NCI-H1930 (cell line): Measurements from ENCODE around the gene KIF26B.

Source experiments
- DNase-seq, 2 experiments: peaks; one replicate each; lab custom pipeline; 2025; lab: John Stamatoyannopoulos, UW

KIF26B gene

GRCh38 chr1:245209658-245210435, 55.1 kb downstream of the KIF26B start:
- DNase-seq = no peak

DNA sequence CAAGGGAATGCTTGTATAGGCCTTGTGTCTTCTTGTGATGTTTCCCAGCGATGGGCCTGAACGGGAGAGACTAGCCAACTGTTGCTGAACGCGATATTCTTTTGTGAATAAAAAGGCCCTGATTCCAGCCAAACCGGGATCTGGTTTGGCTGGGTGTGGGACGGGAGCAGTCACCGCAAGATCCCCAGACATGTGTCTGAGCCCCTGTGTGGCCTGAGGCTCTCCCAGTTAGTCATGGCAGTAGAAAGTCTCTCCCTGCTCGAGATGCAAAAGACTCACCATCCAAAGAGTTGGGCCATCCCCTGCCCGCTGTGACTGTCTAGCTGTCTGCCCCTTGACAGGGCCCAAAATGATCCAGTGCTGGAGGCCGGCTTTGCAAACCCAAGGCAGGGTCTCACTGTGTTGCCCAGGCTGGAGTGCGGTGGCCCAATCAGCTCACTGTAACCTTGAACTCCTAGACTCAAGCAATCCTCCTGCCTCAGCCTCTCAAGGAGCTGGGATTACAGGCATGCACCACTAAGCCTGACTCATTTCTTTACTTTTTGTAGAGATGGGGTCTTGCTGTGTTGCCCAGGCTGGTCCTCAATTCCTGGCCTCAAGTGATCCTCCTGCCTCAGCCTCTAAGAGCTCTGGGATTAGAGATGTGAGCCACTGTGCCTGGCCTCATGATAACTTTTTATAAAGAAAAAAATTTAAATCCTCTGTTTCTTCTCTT, 56.4 kb downstream of the KIF26B start:
- no peak for DNase-seq

- no peak for DNase-seq
Observed at GRCh38 chr1:245211761-245212160, 57.0 kb downstream of the KIF26B start.

GRCh38 chr1:245212221-245212710, 57.5 kb downstream of the KIF26B start:
- DNase-seq = no peak

- no peak for DNase-seq
Observed at GRCh38 chr1:245213066-245213831, 58.5 kb downstream of the KIF26B start.

GRCh38 chr1:245215071-245215470, 60.3 kb downstream of the KIF26B start:
- DNase-seq = no peak

GRCh38 chr1:245216366-245217115, 61.8 kb downstream of the KIF26B start:
- no peak for DNase-seq

DNA sequence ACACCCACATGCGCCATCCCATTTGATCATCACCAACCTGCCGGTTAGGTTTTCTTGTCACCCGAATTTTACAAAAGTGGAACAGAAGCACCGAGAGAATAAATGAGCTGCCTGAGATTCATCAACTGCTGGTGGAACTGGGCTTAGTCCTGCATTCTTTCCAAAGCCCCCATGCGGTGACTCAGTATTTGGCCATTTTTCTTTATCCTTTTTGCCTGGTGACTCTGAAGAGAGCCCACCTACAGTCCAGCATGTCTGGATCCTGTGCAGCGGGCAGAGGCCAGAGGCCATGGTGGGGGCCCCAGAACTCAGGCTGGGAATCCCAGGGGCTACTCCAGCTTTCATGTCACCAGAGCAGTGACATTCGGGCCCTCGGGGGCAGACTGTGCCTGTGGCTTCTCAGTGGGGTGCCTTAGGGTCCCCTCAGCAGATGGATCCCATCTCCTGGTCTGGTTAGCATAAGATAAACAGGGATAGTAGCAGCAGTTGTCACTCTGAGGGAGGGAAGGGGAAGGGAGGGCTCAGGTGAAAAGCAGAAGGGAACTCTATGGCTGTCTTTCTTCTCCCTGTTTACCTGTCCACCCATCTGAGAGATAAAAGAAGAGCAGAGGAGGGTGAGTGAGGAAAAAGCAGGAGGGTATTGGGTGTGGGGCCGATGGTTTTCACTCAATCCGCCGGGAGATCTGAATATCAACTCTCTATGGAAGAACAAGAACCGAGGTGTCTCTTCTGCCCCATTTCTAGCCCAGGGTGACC, 63.2 kb downstream of the KIF26B start:
- no peak for DNase-seq

GRCh38 chr1:245220381-245220985, 65.7 kb downstream of the KIF26B start:
- no peak for DNase-seq

DNA sequence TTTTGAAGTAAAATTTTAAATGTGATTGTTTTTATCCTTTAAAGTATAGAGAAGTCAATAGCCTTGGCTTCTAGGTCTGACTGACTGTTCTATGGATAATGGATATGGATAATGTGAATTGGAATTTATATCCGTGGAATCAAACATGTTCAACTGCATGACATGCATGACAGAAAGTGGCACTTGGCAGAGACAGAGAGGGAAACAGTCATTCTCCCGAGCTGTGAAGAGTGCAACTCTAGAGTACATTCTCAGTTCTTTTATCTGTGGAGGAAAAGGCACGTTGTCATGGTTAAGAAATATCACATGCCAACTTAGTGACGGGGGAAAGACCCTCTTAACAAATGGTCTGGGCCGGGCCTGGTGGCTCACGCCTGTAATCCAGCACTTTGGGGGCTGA, 67.0 kb downstream of the KIF26B start:
- no peak for DNase-seq

DNA sequence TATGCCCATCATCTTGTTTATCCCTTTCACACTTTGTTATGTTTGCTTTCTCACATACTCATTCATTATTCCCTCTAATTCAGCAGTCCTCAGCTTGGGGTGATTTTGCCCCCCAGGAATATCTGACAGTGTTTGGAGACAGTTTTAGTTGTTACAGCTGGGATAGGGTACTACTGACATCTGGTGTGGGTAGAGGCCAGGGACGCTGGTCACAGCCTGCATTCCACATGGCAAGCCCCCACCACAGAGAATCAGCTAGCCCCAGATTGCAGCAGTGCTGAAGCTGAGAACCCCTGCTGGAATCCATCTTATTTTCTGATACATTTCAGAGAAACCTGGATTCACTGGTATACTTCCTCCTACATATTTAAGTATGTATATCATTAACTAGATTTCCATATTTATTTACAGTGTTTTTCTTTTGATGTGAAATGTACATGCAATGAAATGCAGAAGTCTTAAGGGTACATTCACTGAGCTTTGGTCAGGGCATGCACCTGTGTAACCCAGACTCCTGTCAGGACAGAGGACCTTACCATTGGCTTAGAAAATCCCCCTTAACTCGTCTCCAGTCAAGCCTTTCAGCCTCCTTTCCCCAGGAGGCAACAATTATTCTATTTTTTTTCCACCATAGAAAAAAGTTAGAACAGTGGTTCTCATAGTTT, 68.3 kb downstream of the KIF26B start:
- DNase-seq = no peak

GRCh38 chr1:245225322-245226202, 70.8 kb downstream of the KIF26B start:
- DNase-seq = no peak

- no peak for DNase-seq
Observed at GRCh38 chr1:245226203-245226499, 71.4 kb downstream of the KIF26B start.

- no peak for DNase-seq
Observed at GRCh38 chr1:245229051-245229450, 74.3 kb downstream of the KIF26B start.

- DNase-seq = no peak
Observed at GRCh38 chr1:245232931-245233330, 78.1 kb downstream of the KIF26B start.

- DNase-seq = peak; percentile 19 to 27
Observed at GRCh38 chr1:245234217-245235081, 79.7 kb downstream of the KIF26B start.

- DNase-seq = no peak
Observed at GRCh38 chr1:245235156-245235555, 80.4 kb downstream of the KIF26B start.

GRCh38 chr1:245240648-245241165, 85.9 kb downstream of the KIF26B start:
- DNase-seq = no peak
